ENCODE data around the gene CIDEC.
"Not testable (repeated sequence)": the region's sequence is repeated elsewhere in the genome, so short reads cannot be mapped to it uniquely, and the experiment has no call there.

The CIDEC gene

GRCh38 chr3:9898467-9899241, 18.6 kb upstream of the CIDEC start:
- no peak overlapping the region for H3K9ac ChIP-seq (ENCODE audit: low read length)
- peaks cover 2% of the 10 kb centered on the region for H3K36me3 ChIP-seq (ENCODE audit: control insufficient read depth, insufficient read depth, low read length)
- no peak overlapping the region for H3K4me3 ChIP-seq (ENCODE audit: low read length)
- no peaks in the 10 kb centered on the region for H3K27me3 ChIP-seq (ENCODE audit: control insufficient read depth, insufficient read depth, low read length)
- no peak overlapping the region for H3K27ac ChIP-seq (ENCODE audit: low read depth, low read length)
- H3K4me1 ChIP-seq (ENCODE audit: control insufficient read depth, insufficient read depth, low read length), result no peaks in the 10 kb centered on the region

GRCh38 chr3:9897408-9898372, 17.6 kb upstream of the CIDEC start:
- Histone ChIP-seq H3K4me3 (ENCODE audit: low read length) (no peak overlapping the region), H3K9ac (ENCODE audit: low read length) (no peak overlapping the region), H3K27ac (ENCODE audit: low read depth, low read length) (no peak overlapping the region)

DNA sequence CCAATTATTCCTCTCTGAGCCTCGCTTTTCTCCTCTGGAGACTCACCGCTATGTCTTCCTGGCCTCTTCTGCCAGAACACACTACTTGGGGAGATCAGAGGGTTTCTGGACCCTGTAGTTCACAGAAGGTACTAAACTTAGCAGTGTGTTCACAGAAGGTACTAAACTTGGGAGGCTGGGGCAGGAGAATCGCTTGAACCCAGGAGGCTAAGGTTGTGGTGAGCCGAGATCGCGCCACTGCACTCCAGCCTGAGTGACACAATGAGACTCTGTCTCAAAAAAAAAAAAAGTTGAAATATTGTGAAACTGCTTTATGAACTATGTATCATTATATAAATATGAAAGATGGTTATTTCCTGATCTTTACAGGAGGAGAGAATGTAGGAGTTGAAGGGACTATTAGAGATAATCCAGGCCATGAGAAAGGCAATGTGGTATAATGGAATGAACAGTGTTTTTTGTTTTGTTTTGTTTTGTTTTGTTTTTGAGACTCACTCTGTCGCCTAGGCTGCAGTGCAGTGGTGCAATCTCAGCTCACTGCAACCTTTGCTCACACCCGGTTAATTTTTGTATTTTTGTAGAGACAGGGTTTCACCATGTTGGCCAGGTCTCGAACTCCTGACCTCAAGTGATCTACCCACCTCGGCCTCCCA, 16.8 kb upstream of the CIDEC start:
- H3K36me3 ChIP-seq (ENCODE audit: control insufficient read depth, insufficient read depth, low read length), result peaks cover 14% of the 10 kb centered on the region
- H3K4me3 ChIP-seq (ENCODE audit: low read length); H3K9ac ChIP-seq (ENCODE audit: low read length); H3K27ac ChIP-seq (ENCODE audit: low read depth, low read length); H3K4me1 ChIP-seq (ENCODE audit: control insufficient read depth, insufficient read depth, low read length); H3K27me3 ChIP-seq (ENCODE audit: control insufficient read depth, insufficient read depth, low read length): not testable (repeated sequence)

More at GRCh38 chr3:9897408-9898372, 17.6 kb upstream of the CIDEC start:
- no peaks in the 10 kb centered on the region for H3K27me3 ChIP-seq (ENCODE audit: control insufficient read depth, insufficient read depth, low read length)
- no peaks in the 10 kb centered on the region for H3K4me1 ChIP-seq (ENCODE audit: control insufficient read depth, insufficient read depth, low read length)
- H3K36me3 ChIP-seq (ENCODE audit: control insufficient read depth, insufficient read depth, low read length), result peaks cover 11% of the 10 kb centered on the region

DNA sequence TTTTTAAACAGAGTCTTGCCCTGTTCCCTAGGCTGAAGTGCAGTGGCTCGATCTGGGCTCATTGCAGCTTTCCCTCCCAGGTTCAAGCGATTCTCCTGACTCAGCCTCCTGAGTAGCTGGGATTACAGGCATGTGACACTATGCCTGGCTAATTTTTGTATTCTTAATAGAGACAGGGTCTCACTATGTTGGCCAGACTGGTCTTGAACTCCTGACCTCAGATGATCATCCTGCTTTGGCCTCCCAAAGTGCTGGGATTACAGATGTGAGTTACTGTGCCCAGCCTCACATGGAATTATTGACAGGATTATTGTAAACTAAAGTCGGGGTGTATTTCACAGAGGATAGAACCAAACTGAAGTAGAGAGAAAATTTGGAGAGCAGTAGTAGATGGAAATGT, 15.7 kb upstream of the CIDEC start:
- H3K27me3 ChIP-seq (ENCODE audit: control insufficient read depth, insufficient read depth, low read length); H3K9ac ChIP-seq (ENCODE audit: low read length); H3K4me1 ChIP-seq (ENCODE audit: control insufficient read depth, insufficient read depth, low read length); H3K4me3 ChIP-seq (ENCODE audit: low read length); H3K27ac ChIP-seq (ENCODE audit: low read depth, low read length): not testable (repeated sequence)
- peaks cover 14% of the 10 kb centered on the region for H3K36me3 ChIP-seq (ENCODE audit: control insufficient read depth, insufficient read depth, low read length)

DNA sequence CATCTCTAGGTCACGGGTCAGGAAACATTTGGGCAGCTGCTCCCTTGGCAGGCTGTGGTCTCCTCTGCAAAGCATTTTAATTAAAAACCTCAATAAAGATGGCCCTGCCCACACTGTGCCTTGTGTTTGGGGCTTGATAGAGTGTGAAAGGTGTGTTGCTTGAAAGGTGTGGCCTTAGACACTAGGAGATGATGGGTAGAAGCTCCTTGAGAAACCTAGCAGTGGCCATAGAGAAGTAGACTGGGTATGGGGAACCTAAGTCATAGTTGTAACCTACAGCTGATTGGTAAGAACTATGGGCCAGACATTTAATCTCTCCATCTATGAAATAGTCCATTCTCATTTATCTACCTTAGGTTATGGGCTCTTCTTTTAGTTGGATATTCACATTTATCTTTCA, 13.7 kb upstream of the CIDEC start:
- Histone ChIP-seq H3K36me3 (ENCODE audit: control insufficient read depth, insufficient read depth, low read length) (peaks cover 14% of the 10 kb centered on the region), H3K9ac (ENCODE audit: low read length) (no peak overlapping the region), H3K27ac (ENCODE audit: low read depth, low read length) (no peak overlapping the region), H3K27me3 (ENCODE audit: control insufficient read depth, insufficient read depth, low read length) (no peaks in the 10 kb centered on the region), H3K4me3 (ENCODE audit: low read length) (no peak overlapping the region), H3K4me1 (ENCODE audit: control insufficient read depth, insufficient read depth, low read length) (no peaks in the 10 kb centered on the region)

DNA sequence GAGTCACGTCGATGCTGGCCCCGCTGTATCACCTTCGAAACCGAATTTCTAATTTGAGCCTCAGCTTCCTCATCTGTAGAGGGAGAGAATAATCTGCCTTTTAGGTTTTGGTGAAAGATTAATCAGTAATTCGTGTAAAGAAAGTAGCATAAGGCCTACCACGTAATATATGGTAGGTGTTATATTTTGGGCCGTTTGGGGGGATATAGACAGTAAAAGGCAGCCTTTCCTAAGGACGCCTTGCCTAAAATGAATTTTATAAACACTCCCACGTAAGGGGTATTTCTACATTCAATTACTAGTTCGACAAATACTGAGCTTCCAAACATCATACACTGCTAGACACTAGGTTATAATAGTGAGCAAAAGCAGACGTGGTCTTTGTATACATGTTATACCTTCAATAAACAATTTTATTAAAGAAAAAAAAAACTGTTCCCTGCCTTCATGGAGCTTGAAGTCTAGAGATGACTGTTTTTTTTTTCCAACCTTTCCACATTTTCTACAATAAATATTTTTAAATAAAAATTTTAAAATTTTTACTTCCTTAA, 11.1 kb upstream of the CIDEC start:
- peaks cover 14% of the 10 kb centered on the region for H3K36me3 ChIP-seq (ENCODE audit: control insufficient read depth, insufficient read depth, low read length)

GRCh38 chr3:9890249-9891071, 10.4 kb upstream of the CIDEC start, which contains the start of gene JAGN1:
TSS of gene JAGN1 (plus strand) at chr3:9890610. CDS start at chr3:9890723, 113 bp downstream.
- H3K27ac ChIP-seq (ENCODE audit: low read depth, low read length), result peak within 1 kb of the TSS; percentile 99
- peak within 1 kb of the TSS; percentile 100 for H3K9ac ChIP-seq (ENCODE audit: low read length)
- no peaks in the 10 kb centered on the region for H3K4me1 ChIP-seq (ENCODE audit: control insufficient read depth, insufficient read depth, low read length)
- H3K36me3 ChIP-seq (ENCODE audit: control insufficient read depth, insufficient read depth, low read length), result peaks cover 14% of the 10 kb centered on the region
- H3K27me3 ChIP-seq (ENCODE audit: control insufficient read depth, insufficient read depth, low read length), result no peaks in the 10 kb centered on the region
- peak within 1 kb of the TSS; percentile 97 for H3K4me3 ChIP-seq (ENCODE audit: low read length)

More for the DNA sequence above, 11.1 kb upstream of the CIDEC start:
- H3K4me3 ChIP-seq (ENCODE audit: low read length), result peak overlapping the region; percentile 97
- H3K4me1 ChIP-seq (ENCODE audit: control insufficient read depth, insufficient read depth, low read length), result no peaks in the 10 kb centered on the region
- no peaks in the 10 kb centered on the region for H3K27me3 ChIP-seq (ENCODE audit: control insufficient read depth, insufficient read depth, low read length)
- H3K9ac ChIP-seq (ENCODE audit: low read length), result peak overlapping the region; percentile 100
- peak overlapping the region; percentile 99 for H3K27ac ChIP-seq (ENCODE audit: low read depth, low read length)

DNA sequence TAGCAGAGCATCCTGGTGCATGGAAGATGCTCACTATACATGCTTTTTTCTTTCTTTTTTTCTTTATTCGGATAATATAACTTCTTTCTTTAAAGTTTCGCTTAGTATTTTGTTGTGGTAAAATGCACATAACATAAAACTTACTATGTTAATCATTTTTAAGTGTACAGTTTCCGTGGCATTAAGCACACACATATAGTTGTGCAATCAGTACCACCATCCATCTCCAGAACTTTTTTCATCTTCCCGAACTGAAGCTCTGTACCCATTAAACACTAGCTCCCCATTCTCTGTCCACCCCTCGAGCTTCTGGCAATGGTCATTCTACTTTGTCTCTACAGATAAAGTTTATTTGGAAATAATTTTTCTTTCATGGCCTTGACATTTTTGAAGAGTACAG, 9.4 kb upstream of the CIDEC start:
- no peak overlapping the region for H3K27ac ChIP-seq (ENCODE audit: low read depth, low read length)
- peaks cover 14% of the 10 kb centered on the region for H3K36me3 ChIP-seq (ENCODE audit: control insufficient read depth, insufficient read depth, low read length)
- H3K4me3 ChIP-seq (ENCODE audit: low read length), result no peak overlapping the region
- H3K9ac ChIP-seq (ENCODE audit: low read length), result no peak overlapping the region
- H3K27me3 ChIP-seq (ENCODE audit: control insufficient read depth, insufficient read depth, low read length), result no peaks in the 10 kb centered on the region
- no peaks in the 10 kb centered on the region for H3K4me1 ChIP-seq (ENCODE audit: control insufficient read depth, insufficient read depth, low read length)

GRCh38 chr3:9888540-9888939, 8.5 kb upstream of the CIDEC start:
- Histone ChIP-seq H3K36me3 (ENCODE audit: control insufficient read depth, insufficient read depth, low read length) (peaks cover 11% of the 10 kb centered on the region), H3K4me1 (ENCODE audit: control insufficient read depth, insufficient read depth, low read length) (no peaks in the 10 kb centered on the region)

DNA sequence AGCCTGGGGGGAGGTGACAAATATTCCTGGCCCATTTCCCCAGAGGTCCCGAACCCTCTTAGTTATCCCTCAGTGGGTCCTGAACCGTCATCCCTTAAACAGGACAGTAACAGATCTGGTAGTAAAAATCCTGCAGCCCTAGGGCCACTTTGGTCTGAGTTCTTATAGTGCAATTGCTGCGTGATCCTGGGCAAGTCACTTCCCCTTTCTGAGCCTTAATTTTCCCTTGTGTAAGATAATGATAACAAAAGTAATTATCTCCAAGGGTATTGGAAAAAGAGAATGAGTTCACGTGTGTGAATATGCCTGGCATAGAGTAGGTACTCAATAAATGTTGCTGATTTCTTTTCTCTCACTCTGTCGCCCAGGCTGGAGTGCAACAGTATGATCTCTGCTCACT, 7.4 kb upstream of the CIDEC start:
- no peaks in the 10 kb centered on the region for H3K4me1 ChIP-seq (ENCODE audit: control insufficient read depth, insufficient read depth, low read length)
- no peak overlapping the region for H3K9ac ChIP-seq (ENCODE audit: low read length)

More at GRCh38 chr3:9888540-9888939, 8.5 kb upstream of the CIDEC start:
- Histone ChIP-seq H3K4me3 (ENCODE audit: low read length) (no peak overlapping the region), H3K9ac (ENCODE audit: low read length) (no peak overlapping the region), H3K27me3 (ENCODE audit: control insufficient read depth, insufficient read depth, low read length) (no peaks in the 10 kb centered on the region), H3K27ac (ENCODE audit: low read depth, low read length) (no peak overlapping the region)

DNA sequence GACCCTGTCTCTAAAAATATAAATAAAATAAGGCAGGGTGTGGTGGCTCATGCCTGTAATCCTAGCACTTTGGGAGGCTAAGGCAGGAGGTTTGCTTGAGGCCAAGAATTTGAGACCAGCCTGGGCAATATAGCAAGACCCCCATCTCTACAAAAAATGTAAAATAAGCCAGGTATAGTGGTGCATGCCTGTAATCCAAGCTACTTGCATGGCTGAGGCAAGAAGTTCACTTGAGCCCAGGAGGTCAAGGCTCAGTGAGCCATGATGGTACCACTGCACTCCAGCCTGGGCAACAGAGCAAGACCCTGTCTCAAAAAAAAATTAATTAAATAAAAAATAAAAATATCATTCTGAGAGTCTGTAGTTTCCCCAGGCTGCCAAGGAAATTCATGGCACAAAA, 6.3 kb upstream of the CIDEC start:
- no peak overlapping the region for H3K27ac ChIP-seq (ENCODE audit: low read depth, low read length)
- H3K4me1 ChIP-seq (ENCODE audit: control insufficient read depth, insufficient read depth, low read length), result no peaks in the 10 kb centered on the region
- H3K27me3 ChIP-seq (ENCODE audit: control insufficient read depth, insufficient read depth, low read length), result no peaks in the 10 kb centered on the region
- no peak overlapping the region for H3K4me3 ChIP-seq (ENCODE audit: low read length)
- H3K9ac ChIP-seq (ENCODE audit: low read length), result no peak overlapping the region
- no peaks in the 10 kb centered on the region for H3K36me3 ChIP-seq (ENCODE audit: control insufficient read depth, insufficient read depth, low read length)

More for the DNA sequence above, 7.4 kb upstream of the CIDEC start:
- H3K4me3 ChIP-seq (ENCODE audit: low read length), result no peak overlapping the region
- H3K27me3 ChIP-seq (ENCODE audit: control insufficient read depth, insufficient read depth, low read length), result no peaks in the 10 kb centered on the region
- peaks cover 2% of the 10 kb centered on the region for H3K36me3 ChIP-seq (ENCODE audit: control insufficient read depth, insufficient read depth, low read length)
- no peak overlapping the region for H3K27ac ChIP-seq (ENCODE audit: low read depth, low read length)

Data from rectal smooth muscle tissue (tissue), 1 donor.